Fibroblast of pulmonary artery (primary cell): ENCODE measurements around the gene SOX6.

Experiments
- DNase-seq: peaks from one replicate; pipeline ENCODE4 v3.0.0-alpha.2; 2010; ENCODE audit warnings: low read depth
- H3K4me3 ChIP-seq: replicated peaks from 2 replicates; pipeline ENCODE4 v1.5.1; 2011; ENCODE audit warnings: low read depth, mild to moderate bottlenecking, control low read depth, low read length, moderate library complexity
- CTCF ChIP-seq: IDR thresholded peaks from 2 replicates; pipeline ENCODE4 v1.5.1; 2011; ENCODE audit warnings: mild to moderate bottlenecking, control low read depth, low read length, inconsistent platforms; ENCODE audit errors: missing control alignments

Gene SOX6

DNA sequence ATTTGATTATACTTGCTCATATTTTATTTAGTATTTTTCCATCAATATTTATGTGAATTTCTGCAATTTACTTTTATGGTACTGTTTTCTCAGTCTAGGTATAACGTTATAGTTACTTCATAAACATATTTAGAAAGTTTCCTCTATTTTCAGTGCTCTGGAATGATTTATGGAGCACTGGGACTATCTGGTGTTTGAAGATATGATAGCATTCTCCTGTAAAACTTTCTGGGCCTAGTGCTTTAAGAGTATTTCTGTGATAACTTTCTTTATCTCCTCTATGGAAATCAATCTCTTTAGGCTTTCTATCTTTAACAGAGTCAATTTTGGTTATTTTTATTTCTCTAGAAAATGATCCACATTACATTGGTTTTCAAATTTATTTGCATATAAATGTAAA, 85.1 kb downstream of the SOX6 start:
- no peak for DNase-seq
- no peak overlapping the region for H3K4me3 ChIP-seq
- TF ChIP-seq CTCF: no peak

GRCh38 chr11:16266021-16266420, 90.3 kb downstream of the SOX6 start:
- H3K4me3 ChIP-seq: no peak overlapping the region
- no peak for DNase-seq
- TF ChIP-seq CTCF: no peak

- H3K4me3 ChIP-seq: no peak overlapping the region
- DNase-seq: no peak
- no peak for TF ChIP-seq CTCF
These were observed 91.3 kb downstream of the SOX6 start for GRCh38 chr11:16265022-16265421.

DNA sequence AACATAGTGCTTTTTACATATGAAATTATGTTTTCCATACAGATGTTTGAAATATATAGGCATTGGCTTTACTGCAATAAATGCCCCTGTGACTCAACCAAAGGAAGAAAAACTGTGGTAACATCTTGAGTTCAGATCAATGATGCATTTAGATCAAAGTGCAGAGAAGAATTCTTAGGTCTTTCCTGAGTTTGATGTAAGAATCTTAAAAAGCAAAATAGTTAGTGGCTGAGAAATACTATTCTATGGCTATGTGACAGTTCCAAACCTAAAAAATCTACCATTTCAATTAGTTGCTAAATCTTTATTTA, 93.7 kb downstream of the SOX6 start:
- no peak for TF ChIP-seq CTCF
- DNase-seq: no peak
- H3K4me3 ChIP-seq: no peak overlapping the region

DNA sequence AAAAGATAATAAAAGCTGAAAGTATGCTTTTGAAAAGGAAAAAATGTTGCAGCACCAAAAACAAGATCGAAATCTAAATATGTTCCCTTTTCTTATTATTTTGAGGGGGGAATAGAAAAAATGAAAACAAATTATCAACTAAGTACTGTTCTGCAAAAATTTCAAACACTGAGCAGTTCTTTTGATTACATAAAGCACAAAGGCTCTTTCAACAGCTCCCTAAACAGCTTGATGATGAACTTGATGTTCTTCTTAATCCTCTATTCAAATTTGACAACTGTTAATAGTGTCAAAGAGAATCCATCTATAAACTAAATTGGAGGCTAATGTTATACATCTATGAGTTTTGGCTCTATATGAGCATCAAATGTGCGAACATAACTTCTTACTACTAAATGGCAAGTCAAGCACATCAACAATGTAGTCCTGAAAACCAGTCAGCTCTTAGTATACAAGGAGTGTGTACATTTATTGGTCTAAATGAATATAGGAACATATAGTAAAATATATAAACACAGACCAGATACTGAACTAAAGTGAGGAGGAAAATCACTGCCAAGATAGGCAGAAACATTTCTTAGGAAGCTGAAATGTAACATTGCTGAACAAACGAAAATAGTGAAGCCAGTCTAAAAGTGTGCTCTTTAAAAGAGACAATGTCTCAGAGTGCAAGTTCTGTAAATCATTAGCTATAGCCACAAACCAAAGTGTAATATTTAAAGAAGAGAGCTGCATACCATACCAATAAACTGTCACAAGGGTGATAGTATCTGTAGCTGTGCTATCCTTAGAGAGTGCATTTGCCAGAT, 94.3 kb downstream of the SOX6 start:
- DNase-seq: no peak
- no peak overlapping the region for H3K4me3 ChIP-seq
- TF ChIP-seq CTCF: no peak

DNA sequence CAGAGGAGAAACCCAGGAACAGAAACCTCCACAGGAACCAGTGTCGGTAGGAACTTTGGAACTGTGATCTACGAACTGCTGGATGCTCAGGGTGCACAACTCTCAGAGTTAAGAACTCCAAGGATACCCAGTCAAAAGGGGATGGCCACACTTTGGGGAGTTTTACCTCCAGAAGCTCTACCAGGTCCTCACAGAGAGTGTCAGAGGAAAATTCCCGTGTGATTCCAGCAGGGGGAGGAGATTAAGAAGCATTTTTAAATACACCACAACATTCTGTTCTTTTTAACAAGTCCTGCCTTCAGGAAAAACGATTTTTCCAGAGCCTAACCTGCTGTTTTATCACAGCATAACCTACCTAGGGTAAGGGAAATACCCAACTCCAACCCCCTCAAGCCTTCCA, 104.0 kb downstream of the SOX6 start:
- TF ChIP-seq CTCF: peak; percentile 20
- peak; percentile 13 for DNase-seq
- H3K4me3 ChIP-seq: no peak overlapping the region

GRCh38 chr11:16248248-16248647, 108.1 kb downstream of the SOX6 start:
- H3K4me3 ChIP-seq: no peak overlapping the region
- DNase-seq: no peak
- no peak for TF ChIP-seq CTCF
